Measurements from ENCODE around the gene DPF1. TPM values are rescaled to one million over a fixed set of nuclear protein-coding genes. Genes with fewer than 3 reads are reported as not detected.

The DPF1 gene
- total and polyA plus RNA-seq, 10 of the 15 experiments (the other 5 are each of a cell fraction or from before 2014, with no cell fraction given) = 0.11 to 4.3 (median 2.4) TPM

GRCh38 chr19:38253788-38254187 lies 29.8 kb upstream of the DPF1 start (continued):
- TF ChIP-seq ZBTB4 (CRISPR knock-in tag; IDR thresholded peaks at IDR 0.05) = no peak

- Histone ChIP-seq H3K9me3 (replicated peaks; ENCODE audit: control insufficient read depth, insufficient read depth, low read length) (no peaks in the 10 kb centered on the region), H3K36me3 (ENCODE audit: control insufficient read depth in 2 of 2, insufficient read depth in 2 of 2, low read length in 1 of 2) (no peaks in the 10 kb centered on the region), H4K20me1 (ENCODE audit: control insufficient read depth, insufficient read depth) (no peaks in the 10 kb centered on the region), H2AFZ (ENCODE audit: control insufficient read depth, low read depth, low read length) (no peak overlapping the region), H3K9ac (ENCODE audit: control insufficient read depth, insufficient read depth, low read length) (no peak overlapping the region), H3K27ac (ENCODE audit: control insufficient read depth, insufficient read depth) (no peak overlapping the region), H3K79me2 (ENCODE audit: control insufficient read depth, insufficient read depth, low read length) (no peaks in the 10 kb centered on the region), H3K27me3 (replicated peaks in 1 of 2; ENCODE audit: control insufficient read depth in 2 of 2, insufficient read depth in 2 of 2, low read length in 1 of 2) (peaks cover 0 to 4% of the 10 kb centered on the region in 2 experiments; a peak in 3 of 4 replicates), H3K4me1 (ENCODE audit: control insufficient read depth, insufficient read depth, low read length) (no peaks in the 10 kb centered on the region), H3K4me3 (no peak overlapping the region), H3K4me2 (ENCODE audit: control insufficient read depth, insufficient read depth) (no peak overlapping the region)
- ATAC-seq (peak; percentile 44), FAIRE-seq (no peak), DNase-seq (ENCODE audit: low read depth, low spot score) (no peak)
- in situ Hi-C loops (cut with MboI) (no loop called here), intact Hi-C loops (cut with micrococcal nuclease; ENCODE audit: unreplicated experiment) (no loop called here)
- BruUV-seq (replicated peaks) = no TSS peak
- ChIA-PET POLR2A (no interaction called here), SMC1A (ENCODE audit: uncharacterized antibody, unreplicated experiment) (interaction anchor here (0.5 kb wide), 1 partner anchor 144 kb away, joined by 3 read pairs; no protein-coding TSS in a partner anchor), CTCF (interaction anchor here (1.6 kb wide), 1 partner anchor 9 kb away, joined by 4 read pairs; no protein-coding TSS in a partner anchor), RAD21 (ENCODE audit: unreplicated experiment) (no interaction called here)
- no peak for TF ChIP-seq NKRF (conservative IDR thresholded peaks at IDR 0.05)
- WGBS (ENCODE audit: insufficient coverage, insufficient replicate concordance, low lambda C conversion rate, missing lambda C conversion rate) = 13% methylated on average over 18 of the region's 21 CpGs
These were observed 29.1 kb upstream of the DPF1 start for GRCh38 chr19:38252941-38253691.
